ENCODE data around the gene MFAP4.
"Not testable (repeated sequence)": the region's sequence is repeated elsewhere in the genome, so short reads cannot be mapped to it uniquely, and the experiment has no call there.

MFAP4 gene

DNA sequence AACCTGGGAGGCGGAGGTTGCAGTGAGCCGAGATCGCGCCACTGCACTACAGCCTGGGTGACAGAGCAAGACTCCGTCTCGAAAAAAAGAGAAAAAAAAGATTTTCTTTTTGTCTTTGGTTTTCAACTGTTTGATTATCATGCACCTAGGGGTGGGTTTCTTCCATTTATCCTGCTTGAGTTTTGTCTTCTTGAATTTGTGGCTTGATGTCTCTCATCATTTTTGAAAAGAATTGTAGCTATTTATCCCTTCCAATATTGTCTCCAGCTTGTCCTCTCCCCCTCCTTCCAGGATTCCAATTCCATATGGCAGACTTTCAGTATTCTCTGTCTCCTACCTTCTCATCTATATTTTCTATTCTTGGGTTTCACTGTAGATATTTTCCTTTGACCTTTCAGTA, 32.2 kb downstream of the MFAP4 start:
- Histone ChIP-seq H3K4me2 (ENCODE audit: low read length, poor library complexity, severe bottlenecking) (no peak overlapping the region), H2AFZ (ENCODE audit: low read depth, low read length) (no peak overlapping the region), H3K4me1 (ENCODE audit: control insufficient read depth, insufficient read depth, low read depth, low read length) (no peaks in the 10 kb centered on the region), H3K4ac (ENCODE audit: low read depth in 1 of 2, low read length in 2 of 2) (no peak overlapping the region), H2BK12ac (ENCODE audit: low read length in 2 of 2) (no peak overlapping the region), H2BK5ac (ENCODE audit: low read depth, low read length, poor library complexity, severe bottlenecking) (no peak overlapping the region), H2AK5ac (ENCODE audit: low read length, severe bottlenecking) (no peak overlapping the region), H3K23ac (ENCODE audit: low read length in 2 of 2) (no peak overlapping the region), H3K4me3 (ENCODE audit: insufficient read depth in 1 of 2, low read depth in 1 of 2, low read length in 2 of 2) (no peak overlapping the region), H3K36me3 (ENCODE audit: control insufficient read depth in 1 of 2, insufficient read depth in 2 of 2, low read depth in 1 of 2, low read length in 2 of 2) (peaks cover 22 to 26% of the 10 kb centered on the region in 2 experiments), H2BK15ac (ENCODE audit: low read depth, poor library complexity, severe bottlenecking) (no peak overlapping the region), H3K9ac (ENCODE audit: low read length) (no peak overlapping the region), H3K18ac (ENCODE audit: low read depth in 1 of 2, low read length in 2 of 2) (no peak overlapping the region), H3K14ac (ENCODE audit: low read length in 2 of 2) (no peak overlapping the region), H3K9me3 (ENCODE audit: control insufficient read depth, low read length) (no peaks in the 10 kb centered on the region), H3K79me1 (replicated peaks; ENCODE audit: low read length, poor library complexity, severe bottlenecking) (peaks cover 4% of the 10 kb centered on the region), H4K91ac (ENCODE audit: low read length) (no peak overlapping the region), H3K27me3 (ENCODE audit: control insufficient read depth in 1 of 2, insufficient read depth in 1 of 2, low read length in 2 of 2) (no peaks in the 10 kb centered on the region), H3K27ac (ENCODE audit: low read length, poor library complexity, severe bottlenecking) (no peak overlapping the region), H4K8ac (ENCODE audit: low read length) (no peak overlapping the region), H2BK120ac (ENCODE audit: low read depth, low read length) (no peak overlapping the region)
- 78% methylated on average over 6 of the region's 6 CpGs for WGBS
- DNase-seq, result no peak

GRCh38 chr17:19353401-19353800, 33.6 kb downstream of the MFAP4 start:
- not testable (repeated sequence) for H2BK15ac ChIP-seq (ENCODE audit: low read depth, poor library complexity, severe bottlenecking); H3K4ac ChIP-seq (ENCODE audit: low read depth in 1 of 2, low read length in 2 of 2); H3K14ac ChIP-seq (ENCODE audit: low read length in 2 of 2); H4K91ac ChIP-seq (ENCODE audit: low read length); H3K9me3 ChIP-seq (ENCODE audit: control insufficient read depth, low read length); H3K79me1 ChIP-seq (replicated peaks; ENCODE audit: low read length, poor library complexity, severe bottlenecking); H3K9ac ChIP-seq (ENCODE audit: low read length); H4K8ac ChIP-seq (ENCODE audit: low read length); H3K27ac ChIP-seq (ENCODE audit: low read length, poor library complexity, severe bottlenecking); H2AFZ ChIP-seq (ENCODE audit: low read depth, low read length); H3K4me2 ChIP-seq (ENCODE audit: low read length, poor library complexity, severe bottlenecking); H3K18ac ChIP-seq (ENCODE audit: low read depth in 1 of 2, low read length in 2 of 2); H2BK5ac ChIP-seq (ENCODE audit: low read depth, low read length, poor library complexity, severe bottlenecking); H3K4me1 ChIP-seq (ENCODE audit: control insufficient read depth, insufficient read depth, low read depth, low read length); H3K27me3 ChIP-seq (ENCODE audit: control insufficient read depth in 1 of 2, insufficient read depth in 1 of 2, low read length in 2 of 2); H3K4me3 ChIP-seq (ENCODE audit: insufficient read depth in 1 of 2, low read depth in 1 of 2, low read length in 2 of 2); H3K23ac ChIP-seq (ENCODE audit: low read length in 2 of 2); DNase-seq; H2BK12ac ChIP-seq (ENCODE audit: low read length in 2 of 2); H2AK5ac ChIP-seq (ENCODE audit: low read length, severe bottlenecking)
- peaks cover 18 to 19% of the 10 kb centered on the region in 2 experiments for H3K36me3 ChIP-seq (ENCODE audit: control insufficient read depth in 1 of 2, insufficient read depth in 2 of 2, low read depth in 1 of 2, low read length in 2 of 2)
- WGBS, result 88% methylated on average over 11 of the region's 11 CpGs
- H2BK120ac ChIP-seq (ENCODE audit: low read depth, low read length), result peak overlapping the region; percentile 5

GRCh38 chr17:19348806-19349205, 38.2 kb downstream of the MFAP4 start:
- no peak for DNase-seq

GRCh38 chr17:19348081-19348650, 38.8 kb downstream of the MFAP4 start:
- peak overlapping the region; percentile 28 for H2AK5ac ChIP-seq (ENCODE audit: low read length, severe bottlenecking)
- H3K27ac ChIP-seq (ENCODE audit: low read length, poor library complexity, severe bottlenecking), result no peak overlapping the region
- peak overlapping the region in 1 of 2 experiments; percentile 42 for H3K4ac ChIP-seq (ENCODE audit: low read depth in 1 of 2, low read length in 2 of 2)
- no peak overlapping the region for H3K23ac ChIP-seq (ENCODE audit: low read length in 2 of 2)
- peaks cover 18% of the 10 kb centered on the region for H3K4me1 ChIP-seq (ENCODE audit: control insufficient read depth, insufficient read depth, low read depth, low read length)
- no peak overlapping the region for H2AFZ ChIP-seq (ENCODE audit: low read depth, low read length)
- H2BK15ac ChIP-seq (ENCODE audit: low read depth, poor library complexity, severe bottlenecking), result no peak overlapping the region
- WGBS, result over 99% methylated on average over 7 of the region's 9 CpGs
- no peak overlapping the region for H3K4me3 ChIP-seq (ENCODE audit: insufficient read depth in 1 of 2, low read depth in 1 of 2, low read length in 2 of 2)
- peak overlapping the region in 1 of 2 experiments; percentile 96 for H3K14ac ChIP-seq (ENCODE audit: low read length in 2 of 2)
- no peak overlapping the region for H2BK120ac ChIP-seq (ENCODE audit: low read depth, low read length)
- H3K27me3 ChIP-seq (ENCODE audit: control insufficient read depth in 1 of 2, insufficient read depth in 1 of 2, low read length in 2 of 2), result no peaks in the 10 kb centered on the region
- DNase-seq, result no peak
- H3K36me3 ChIP-seq (ENCODE audit: control insufficient read depth in 1 of 2, insufficient read depth in 2 of 2, low read depth in 1 of 2, low read length in 2 of 2), result peaks cover 0 to 19% of the 10 kb centered on the region in 2 experiments
- no peak overlapping the region for H3K9ac ChIP-seq (ENCODE audit: low read length)
- no peak overlapping the region for H4K8ac ChIP-seq (ENCODE audit: low read length)
- H3K9me3 ChIP-seq (ENCODE audit: control insufficient read depth, low read length), result no peaks in the 10 kb centered on the region
- no peaks in the 10 kb centered on the region for H3K79me1 ChIP-seq (replicated peaks; ENCODE audit: low read length, poor library complexity, severe bottlenecking)
- H3K4me2 ChIP-seq (ENCODE audit: low read length, poor library complexity, severe bottlenecking), result no peak overlapping the region
- H4K91ac ChIP-seq (ENCODE audit: low read length), result peak overlapping the region; percentile 19
- peak overlapping the region in 1 of 2 experiments; percentile 73 for H2BK12ac ChIP-seq (ENCODE audit: low read length in 2 of 2)
- H3K18ac ChIP-seq (ENCODE audit: low read depth in 1 of 2, low read length in 2 of 2), result peak overlapping the region in 1 of 2 experiments; percentile 79
- H2BK5ac ChIP-seq (ENCODE audit: low read depth, low read length, poor library complexity, severe bottlenecking), result no peak overlapping the region

More at GRCh38 chr17:19348806-19349205, 38.2 kb downstream of the MFAP4 start:
- H3K27ac ChIP-seq (ENCODE audit: low read length, poor library complexity, severe bottlenecking), result no peak overlapping the region
- no peak overlapping the region for H3K4me3 ChIP-seq (ENCODE audit: insufficient read depth in 1 of 2, low read depth in 1 of 2, low read length in 2 of 2)
- no peak overlapping the region for H3K23ac ChIP-seq (ENCODE audit: low read length in 2 of 2)
- H3K9ac ChIP-seq (ENCODE audit: low read length), result no peak overlapping the region
- 99% methylated on average over 9 of the region's 9 CpGs for WGBS
- H2BK120ac ChIP-seq (ENCODE audit: low read depth, low read length), result no peak overlapping the region
- no peak overlapping the region for H3K14ac ChIP-seq (ENCODE audit: low read length in 2 of 2)
- no peak overlapping the region for H2AK5ac ChIP-seq (ENCODE audit: low read length, severe bottlenecking)
- no peak overlapping the region for H2BK5ac ChIP-seq (ENCODE audit: low read depth, low read length, poor library complexity, severe bottlenecking)
- peak overlapping the region in 1 of 2 experiments; percentile 55 for H3K18ac ChIP-seq (ENCODE audit: low read depth in 1 of 2, low read length in 2 of 2)
- H2BK12ac ChIP-seq (ENCODE audit: low read length in 2 of 2), result peak overlapping the region in 1 of 2 experiments; percentile 4
- peaks cover 0 to 14% of the 10 kb centered on the region in 2 experiments for H3K36me3 ChIP-seq (ENCODE audit: control insufficient read depth in 1 of 2, insufficient read depth in 2 of 2, low read depth in 1 of 2, low read length in 2 of 2)
- peaks cover 18% of the 10 kb centered on the region for H3K4me1 ChIP-seq (ENCODE audit: control insufficient read depth, insufficient read depth, low read depth, low read length)
- H2AFZ ChIP-seq (ENCODE audit: low read depth, low read length), result no peak overlapping the region
- no peaks in the 10 kb centered on the region for H3K9me3 ChIP-seq (ENCODE audit: control insufficient read depth, low read length)
- H3K79me1 ChIP-seq (replicated peaks; ENCODE audit: low read length, poor library complexity, severe bottlenecking), result no peaks in the 10 kb centered on the region
- no peaks in the 10 kb centered on the region for H3K27me3 ChIP-seq (ENCODE audit: control insufficient read depth in 1 of 2, insufficient read depth in 1 of 2, low read length in 2 of 2)
- H2BK15ac ChIP-seq (ENCODE audit: low read depth, poor library complexity, severe bottlenecking), result no peak overlapping the region
- H4K91ac ChIP-seq (ENCODE audit: low read length), result no peak overlapping the region
- no peak overlapping the region for H3K4ac ChIP-seq (ENCODE audit: low read depth in 1 of 2, low read length in 2 of 2)
- H4K8ac ChIP-seq (ENCODE audit: low read length), result no peak overlapping the region
- no peak overlapping the region for H3K4me2 ChIP-seq (ENCODE audit: low read length, poor library complexity, severe bottlenecking)

All from mesenchymal stem cell (in vitro differentiated cells and primary cell).